Prostate gland (tissue), 2 donors: ENCODE measurements around the gene MECR. TPM values are rescaled to one million over a fixed set of nuclear protein-coding genes. Genes with fewer than 3 reads are reported as not detected.

ENCODE experiments used
- DNase-seq: peaks from one replicate; pipeline ENCODE4 v3.0.0-alpha.2; 2019; ENCODE audit warnings: low spot score
- H3K27ac ChIP-seq, 2 donors: fragments of 200-600 bp; sonication (generic); 2 replicates each; pipeline ENCODE4 v1.5.1; 2017 to 2019
- H3K27me3 ChIP-seq: fragments of 200-600 bp; sonication (generic); replicated peaks from 2 replicates; pipeline ENCODE4 v1.5.1; 2019; ENCODE audit not compliant: insufficient read depth
- H3K36me3 ChIP-seq, 2 donors: fragments of 200-600 bp; sonication (generic); 1 replicate in 1 of 2; 2 replicates in 1 of 2; pipeline versions ENCODE4 v1.5.1 to v1.8.1; 2017 to 2019
- H3K4me1 ChIP-seq: fragments of 200-600 bp; sonication (generic); replicated peaks from 2 replicates; pipeline ENCODE4 v1.5.1; 2019
- H3K4me3 ChIP-seq, 2 donors: fragments of 200-600 bp; sonication (generic); 2 replicates each; pipeline ENCODE4 v1.5.1; 2017 to 2019
- H3K9me3 ChIP-seq: fragments of 200-600 bp; sonication (generic); 2 replicates; pipeline ENCODE4 v1.5.1; 2017
- CTCF ChIP-seq, 4 experiments: fragments of 200-600 bp in 2 of 4; fragments of 450-650 bp in 2 of 4; sonication (generic) in 2 of 4; IDR thresholded peaks; 1 replicate in 3 of 4; 2 replicates in 1 of 4; pipeline ENCODE4 v1.5.1; 2016 to 2019; ENCODE audit warnings: antibody characterized with exemption in 4 of 4, mild to moderate bottlenecking in 2 of 4, moderate library complexity in 2 of 4
- POLR2A ChIP-seq: fragments of 450-650 bp; IDR thresholded peaks from one replicate; pipeline ENCODE4 v1.6.1; 2016; ENCODE audit warnings: antibody characterized with exemption, mild to moderate bottlenecking
- POLR2AphosphoS5 ChIP-seq: sonication (generic); formaldehyde crosslinking; IDR thresholded peaks from one replicate; pipeline ENCODE4 v1.6.1; 2017; ENCODE audit warnings: antibody characterized with exemption
- WGBS: methylation state at CpG from one replicate; pipeline ENCODE4 v1.1.5; 2018; 5-methylcytosine and 5-hydroxymethylcytosine counted together
- intact Hi-C: fragments of 100-400 bp; cut with DNase I; formaldehyde crosslinking; loops from one replicate; pipeline ENCODE4 v1.14.2; 2022
- total RNA-seq, 2 donors: library from RNA; depleted of rRNA; stranded (reverse); fragments of >200 nt; gene quantifications; one replicate each; pipeline ENCODE4 v1.1.0, GENCODE V29; 2016

The MECR gene
- total RNA-seq, 2 donors from 2014 or later: 17.7 to 49.3 TPM

- intact Hi-C loops: no loop called here
- no peaks in the 10 kb centered on the region for H3K36me3 ChIP-seq
- H3K9me3 ChIP-seq: no peaks in the 10 kb centered on the region
- H3K4me3 ChIP-seq: no peak overlapping the region
- no peaks in the 10 kb centered on the region for H3K4me1 ChIP-seq
- WGBS: 90% methylated on average over 5 of the region's 5 CpGs
- no peak overlapping the region for H3K27ac ChIP-seq
- TF ChIP-seq CTCF (IDR thresholded peaks at IDR 0.05) (no peak), POLR2AphosphoS5 (no peak), POLR2A (no peak)
- DNase-seq: no peak
- H3K27me3 ChIP-seq: no peaks in the 10 kb centered on the region
Observed at GRCh38 chr1:29213055-29213454, 17.7 kb downstream of the MECR start.

GRCh38 chr1:29211086-29212030, 19.4 kb downstream of the MECR start:
- no peak for TF ChIP-seq CTCF (IDR thresholded peaks at IDR 0.05)
- no peak for TF ChIP-seq POLR2AphosphoS5
- no peak for TF ChIP-seq POLR2A
- H3K4me3 ChIP-seq: no peak overlapping the region
- H3K4me1 ChIP-seq: no peaks in the 10 kb centered on the region
- 89% methylated on average over 12 of the region's 12 CpGs for WGBS
- no peaks in the 10 kb centered on the region for H3K36me3 ChIP-seq
- H3K27ac ChIP-seq: no peak overlapping the region
- H3K27me3 ChIP-seq: no peaks in the 10 kb centered on the region
- intact Hi-C loops: no loop called here
- no peaks in the 10 kb centered on the region for H3K9me3 ChIP-seq
- DNase-seq: no peak

- H3K36me3 ChIP-seq: no peaks in the 10 kb centered on the region
- H3K4me3 ChIP-seq: no peak overlapping the region
- H3K27ac ChIP-seq: no peak overlapping the region
- H3K27me3 ChIP-seq: no peaks in the 10 kb centered on the region
- WGBS: 86% methylated on average over 7 of the region's 7 CpGs
- H3K9me3 ChIP-seq: no peaks in the 10 kb centered on the region
- no peaks in the 10 kb centered on the region for H3K4me1 ChIP-seq
- intact Hi-C loops: no loop called here
- TF ChIP-seq CTCF (IDR thresholded peaks at IDR 0.05) (no peak), POLR2A (no peak), POLR2AphosphoS5 (no peak)
- no peak for DNase-seq
Observed at GRCh38 chr1:29210278-29211085, 20.3 kb downstream of the MECR start.

GRCh38 chr1:29209173-29209572, 21.6 kb downstream of the MECR start:
- intact Hi-C loops: no loop called here

More at GRCh38 chr1:29209173-29209572, 21.6 kb downstream of the MECR start:
- 67% methylated on average over 5 of the region's 5 CpGs for WGBS
- no peaks in the 10 kb centered on the region for H3K27me3 ChIP-seq
- no peaks in the 10 kb centered on the region for H3K4me1 ChIP-seq
- no peak overlapping the region for H3K27ac ChIP-seq
- DNase-seq: no peak
- H3K9me3 ChIP-seq: no peaks in the 10 kb centered on the region
- no peak overlapping the region for H3K4me3 ChIP-seq
- no peak for TF ChIP-seq POLR2A
- TF ChIP-seq CTCF (IDR thresholded peaks at IDR 0.05): no peak
- TF ChIP-seq POLR2AphosphoS5: no peak
- no peaks in the 10 kb centered on the region for H3K36me3 ChIP-seq
